ENCODE data around the gene ZBTB20. TPM values are rescaled to one million over a fixed set of nuclear protein-coding genes. Genes with fewer than 3 reads are reported as not detected.

The ZBTB20 gene
- total and polyA plus RNA-seq, 10 of the 15 experiments (the other 5 are each of a cell fraction or from before 2014, with no cell fraction given): 0.20 to 5.5 (median 2.2) TPM

GRCh38 chr3:114320246-114320645 lies 826.8 kb downstream of the ZBTB20 start:
- POLR2A ChIA-PET: interaction anchor here (1.2 to 1.4 kb wide), 2 partner anchors 12 to 13 kb away, joined by 3 to 5 read pairs; no protein-coding TSS in a partner anchor
- Histone ChIP-seq H3K27ac (ENCODE audit: control insufficient read depth, insufficient read depth) (no peak overlapping the region), H3K9me3 (replicated peaks; ENCODE audit: control insufficient read depth, insufficient read depth, low read length) (no peaks in the 10 kb centered on the region), H3K4me1 (ENCODE audit: control insufficient read depth, insufficient read depth, low read length) (peaks cover 8% of the 10 kb centered on the region), H3K36me3 (ENCODE audit: control insufficient read depth in 2 of 2, insufficient read depth in 2 of 2, low read length in 1 of 2) (no peaks in the 10 kb centered on the region; a peak in 1 of 4 replicates), H3K27me3 (replicated peaks in 1 of 2; ENCODE audit: control insufficient read depth in 2 of 2, insufficient read depth in 2 of 2, low read length in 1 of 2) (no peaks in the 10 kb centered on the region), H4K20me1 (ENCODE audit: control insufficient read depth, insufficient read depth) (no peaks in the 10 kb centered on the region), H2AFZ (ENCODE audit: control insufficient read depth, low read depth, low read length) (no peak overlapping the region), H3K4me2 (ENCODE audit: control insufficient read depth, insufficient read depth) (no peak overlapping the region), H3K79me2 (ENCODE audit: control insufficient read depth, insufficient read depth, low read length) (no peaks in the 10 kb centered on the region), H3K4me3 (no peak overlapping the region), H3K9ac (ENCODE audit: control insufficient read depth, insufficient read depth, low read length) (no peak overlapping the region)
- FAIRE-seq (no peak), ATAC-seq (no peak), DNase-seq (ENCODE audit: low read depth, low spot score) (no peak)
- SMC1A ChIA-PET (ENCODE audit: uncharacterized antibody, unreplicated experiment): interaction anchor here (0.9 to 2.1 kb wide), 3 partner anchors 13 to 29 kb away, joined by 3 to 7 read pairs (median 6); no protein-coding TSS in a partner anchor
- BruUV-seq (replicated peaks): no TSS peak
- RAD21 ChIA-PET (ENCODE audit: unreplicated experiment): interaction anchor here (1.7 to 5.2 kb wide), 2 partner anchors 13 to 29 kb away, joined by 7 to 34 read pairs; no protein-coding TSS in a partner anchor
- intact Hi-C loops (cut with micrococcal nuclease; ENCODE audit: unreplicated experiment): no loop called here
- in situ Hi-C loops (cut with MboI): no loop called here
- CTCF ChIA-PET: interaction anchor here (1.0 kb wide), 2 partner anchors 8 to 11 kb away, joined by 3 to 4 read pairs; no protein-coding TSS in a partner anchor
- WGBS (ENCODE audit: insufficient coverage, insufficient replicate concordance, low lambda C conversion rate, missing lambda C conversion rate): 77% methylated on average over 1 of the region's 1 CpG
- TF ChIP-seq, protein P1, sequence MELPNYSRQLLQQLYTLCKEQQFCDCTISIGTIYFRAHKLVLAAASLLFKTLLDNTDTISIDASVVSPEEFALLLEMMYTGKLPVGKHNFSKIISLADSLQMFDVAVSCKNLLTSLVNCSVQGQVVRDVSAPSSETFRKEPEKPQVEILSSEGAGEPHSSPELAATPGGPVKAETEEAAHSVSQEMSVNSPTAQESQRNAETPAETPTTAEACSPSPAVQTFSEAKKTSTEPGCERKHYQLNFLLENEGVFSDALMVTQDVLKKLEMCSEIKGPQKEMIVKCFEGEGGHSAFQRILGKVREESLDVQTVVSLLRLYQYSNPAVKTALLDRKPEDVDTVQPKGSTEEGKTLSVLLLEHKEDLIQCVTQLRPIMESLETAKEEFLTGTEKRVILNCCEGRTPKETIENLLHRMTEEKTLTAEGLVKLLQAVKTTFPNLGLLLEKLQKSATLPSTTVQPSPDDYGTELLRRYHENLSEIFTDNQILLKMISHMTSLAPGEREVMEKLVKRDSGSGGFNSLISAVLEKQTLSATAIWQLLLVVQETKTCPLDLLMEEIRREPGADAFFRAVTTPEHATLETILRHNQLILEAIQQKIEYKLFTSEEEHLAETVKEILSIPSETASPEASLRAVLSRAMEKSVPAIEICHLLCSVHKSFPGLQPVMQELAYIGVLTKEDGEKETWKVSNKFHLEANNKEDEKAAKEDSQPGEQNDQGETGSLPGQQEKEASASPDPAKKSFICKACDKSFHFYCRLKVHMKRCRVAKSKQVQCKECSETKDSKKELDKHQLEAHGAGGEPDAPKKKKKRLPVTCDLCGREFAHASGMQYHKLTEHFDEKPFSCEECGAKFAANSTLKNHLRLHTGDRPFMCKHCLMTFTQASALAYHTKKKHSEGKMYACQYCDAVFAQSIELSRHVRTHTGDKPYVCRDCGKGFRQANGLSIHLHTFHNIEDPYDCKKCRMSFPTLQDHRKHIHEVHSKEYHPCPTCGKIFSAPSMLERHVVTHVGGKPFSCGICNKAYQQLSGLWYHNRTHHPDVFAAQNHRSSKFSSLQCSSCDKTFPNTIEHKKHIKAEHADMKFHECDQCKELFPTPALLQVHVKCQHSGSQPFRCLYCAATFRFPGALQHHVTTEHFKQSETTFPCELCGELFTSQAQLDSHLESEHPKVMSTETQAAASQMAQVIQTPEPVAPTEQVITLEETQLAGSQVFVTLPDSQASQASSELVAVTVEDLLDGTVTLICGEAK (IDR thresholded peaks at IDR 0.05; ENCODE audit: borderline replicate concordance): no peak
- TF ChIP-seq IKZF1 (conservative IDR thresholded peaks at IDR 0.05) (no peak), EP300 (IDR thresholded peaks at IDR 0.05; ENCODE audit: borderline replicate concordance in 1 of 2, control insufficient read depth in 1 of 2, low read depth in 2 of 2, low read length in 2 of 2) (no peak), SIN3A (IDR thresholded peaks at IDR 0.05; ENCODE audit: low read depth, low read length) (no peak), PAX8 (IDR thresholded peaks at IDR 0.05) (no peak), ATF3 (IDR thresholded peaks at IDR 0.05; ENCODE audit: borderline replicate concordance, extremely low read depth, low read depth, low read length) (no peak), RUNX3 (IDR thresholded peaks at IDR 0.05; ENCODE audit: low read length) (no peak), NR2C2 (IDR thresholded peaks at IDR 0.05; ENCODE audit: borderline replicate concordance, control insufficient read depth, insufficient read length, low read depth) (no peak), HDAC6 (IDR thresholded peaks at IDR 0.05; ENCODE audit: unreplicated experiment) (no peak), SPI1 (IDR thresholded peaks at IDR 0.05; ENCODE audit: borderline replicate concordance, insufficient read depth, low read depth, low read length) (no peak), NFIC (IDR thresholded peaks at IDR 0.05; ENCODE audit: low read depth, low read length) (no peak), POLR2AphosphoS5 (IDR thresholded peaks at IDR 0.05; ENCODE audit: low read length) (no peak)
- TF ChIP-seq, protein P2, sequence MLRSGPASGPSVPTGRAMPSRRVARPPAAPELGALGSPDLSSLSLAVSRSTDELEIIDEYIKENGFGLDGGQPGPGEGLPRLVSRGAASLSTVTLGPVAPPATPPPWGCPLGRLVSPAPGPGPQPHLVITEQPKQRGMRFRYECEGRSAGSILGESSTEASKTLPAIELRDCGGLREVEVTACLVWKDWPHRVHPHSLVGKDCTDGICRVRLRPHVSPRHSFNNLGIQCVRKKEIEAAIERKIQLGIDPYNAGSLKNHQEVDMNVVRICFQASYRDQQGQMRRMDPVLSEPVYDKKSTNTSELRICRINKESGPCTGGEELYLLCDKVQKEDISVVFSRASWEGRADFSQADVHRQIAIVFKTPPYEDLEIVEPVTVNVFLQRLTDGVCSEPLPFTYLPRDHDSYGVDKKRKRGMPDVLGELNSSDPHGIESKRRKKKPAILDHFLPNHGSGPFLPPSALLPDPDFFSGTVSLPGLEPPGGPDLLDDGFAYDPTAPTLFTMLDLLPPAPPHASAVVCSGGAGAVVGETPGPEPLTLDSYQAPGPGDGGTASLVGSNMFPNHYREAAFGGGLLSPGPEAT (IDR thresholded peaks at IDR 0.05; ENCODE audit: low read depth): no peak
- TF ChIP-seq, protein P3, sequence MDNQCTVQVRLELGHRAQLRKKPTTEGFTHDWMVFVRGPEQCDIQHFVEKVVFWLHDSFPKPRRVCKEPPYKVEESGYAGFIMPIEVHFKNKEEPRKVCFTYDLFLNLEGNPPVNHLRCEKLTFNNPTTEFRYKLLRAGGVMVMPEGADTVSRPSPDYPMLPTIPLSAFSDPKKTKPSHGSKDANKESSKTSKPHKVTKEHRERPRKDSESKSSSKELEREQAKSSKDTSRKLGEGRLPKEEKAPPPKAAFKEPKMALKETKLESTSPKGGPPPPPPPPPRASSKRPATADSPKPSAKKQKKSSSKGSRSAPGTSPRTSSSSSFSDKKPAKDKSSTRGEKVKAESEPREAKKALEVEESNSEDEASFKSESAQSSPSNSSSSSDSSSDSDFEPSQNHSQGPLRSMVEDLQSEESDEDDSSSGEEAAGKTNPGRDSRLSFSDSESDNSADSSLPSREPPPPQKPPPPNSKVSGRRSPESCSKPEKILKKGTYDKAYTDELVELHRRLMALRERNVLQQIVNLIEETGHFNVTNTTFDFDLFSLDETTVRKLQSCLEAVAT (IDR thresholded peaks at IDR 0.05): no peak
- TF ChIP-seq, protein P4, sequence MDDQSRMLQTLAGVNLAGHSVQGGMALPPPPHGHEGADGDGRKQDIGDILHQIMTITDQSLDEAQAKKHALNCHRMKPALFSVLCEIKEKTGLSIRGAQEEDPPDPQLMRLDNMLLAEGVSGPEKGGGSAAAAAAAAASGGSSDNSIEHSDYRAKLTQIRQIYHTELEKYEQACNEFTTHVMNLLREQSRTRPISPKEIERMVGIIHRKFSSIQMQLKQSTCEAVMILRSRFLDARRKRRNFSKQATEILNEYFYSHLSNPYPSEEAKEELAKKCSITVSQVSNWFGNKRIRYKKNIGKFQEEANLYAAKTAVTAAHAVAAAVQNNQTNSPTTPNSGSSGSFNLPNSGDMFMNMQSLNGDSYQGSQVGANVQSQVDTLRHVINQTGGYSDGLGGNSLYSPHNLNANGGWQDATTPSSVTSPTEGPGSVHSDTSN (IDR thresholded peaks at IDR 0.05; ENCODE audit: insufficient replicate concordance, low read depth, low read length): no peak
